DMS153 treated with DMSO at 0.1 percent for 48 hours (cell line): ENCODE data around the gene LEUTX.
"Not testable (repeated sequence)": the region's sequence is repeated elsewhere in the genome, so short reads cannot be mapped to it uniquely, and the experiment has no call there.

Source experiments
- DNase-seq: peaks from one replicate; lab custom pipeline; 2025; ENCODE audit not compliant: unreplicated experiment; lab: John Stamatoyannopoulos, UW

Gene LEUTX

GRCh38 chr19:39768786-39769185 is 9.9 kb upstream of the LEUTX start:
- no peak for DNase-seq

GRCh38 chr19:39780894-39781293 is 2.2 kb downstream of the LEUTX start:
- no peak for DNase-seq

DNA sequence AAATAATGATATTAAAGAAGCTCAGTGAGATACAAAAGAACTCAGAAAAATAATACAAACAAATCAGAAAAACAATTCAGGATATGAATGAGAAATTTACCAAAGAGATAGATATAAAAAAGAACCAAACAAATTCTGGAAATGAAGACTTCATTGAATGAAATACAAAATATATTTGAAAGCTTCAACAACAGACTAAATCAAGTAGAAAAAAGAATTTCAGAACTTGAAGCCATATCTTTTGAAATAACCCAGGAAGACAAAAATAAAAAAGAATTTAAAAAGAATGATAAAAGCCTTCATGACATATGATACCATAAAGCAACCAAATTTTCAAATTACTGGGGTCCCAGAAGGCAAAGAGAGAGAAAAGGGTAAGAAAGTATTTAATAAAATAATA is 9.6 kb downstream of the LEUTX start:
- DNase-seq: no peak

- DNase-seq: peak; percentile 66
Observed at GRCh38 chr19:39792999-39793546, 14.4 kb downstream of the LEUTX start.

DNA sequence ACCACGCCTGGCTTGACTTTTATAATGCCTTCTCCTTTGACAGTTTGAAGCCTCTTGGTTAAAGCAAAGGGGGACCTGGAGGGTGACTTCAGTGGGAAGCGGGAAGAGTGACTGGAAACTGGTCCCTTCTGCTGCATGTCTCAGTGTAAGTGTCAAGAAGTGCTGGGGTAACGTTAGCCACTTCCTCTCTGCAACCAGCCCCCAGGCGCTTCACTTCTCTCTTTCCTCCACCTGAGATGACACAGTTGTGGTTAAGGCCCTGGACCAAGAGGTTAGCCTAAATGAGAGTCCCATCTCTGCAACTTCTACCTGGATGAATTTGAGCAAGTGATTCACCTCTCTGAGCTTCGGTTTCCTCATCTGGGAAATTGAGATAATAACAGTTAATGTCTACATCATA is 16.3 kb downstream of the LEUTX start:
- DNase-seq: no peak

- DNase-seq: no peak
Observed at GRCh38 chr19:39796000-39796498, 17.4 kb downstream of the LEUTX start.

DNA sequence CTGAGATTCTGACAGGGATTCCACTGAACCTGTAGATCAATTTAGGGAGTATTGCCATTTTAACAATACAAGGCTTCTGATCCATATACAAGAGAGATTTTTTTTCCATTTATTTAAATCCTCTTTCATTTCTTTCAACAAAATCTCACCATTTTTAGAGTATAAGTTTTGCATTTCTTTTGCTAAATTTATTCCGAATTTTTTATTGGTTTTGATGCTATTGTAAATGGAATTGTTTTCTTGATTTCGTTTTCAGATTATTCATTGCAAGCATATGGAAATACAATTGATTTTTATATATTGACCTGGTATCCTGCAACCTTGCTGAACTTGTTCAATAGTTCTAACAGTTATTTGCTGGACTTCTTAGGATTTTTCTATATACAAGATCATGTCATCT is 18.4 kb downstream of the LEUTX start:
- DNase-seq: no peak

DNA sequence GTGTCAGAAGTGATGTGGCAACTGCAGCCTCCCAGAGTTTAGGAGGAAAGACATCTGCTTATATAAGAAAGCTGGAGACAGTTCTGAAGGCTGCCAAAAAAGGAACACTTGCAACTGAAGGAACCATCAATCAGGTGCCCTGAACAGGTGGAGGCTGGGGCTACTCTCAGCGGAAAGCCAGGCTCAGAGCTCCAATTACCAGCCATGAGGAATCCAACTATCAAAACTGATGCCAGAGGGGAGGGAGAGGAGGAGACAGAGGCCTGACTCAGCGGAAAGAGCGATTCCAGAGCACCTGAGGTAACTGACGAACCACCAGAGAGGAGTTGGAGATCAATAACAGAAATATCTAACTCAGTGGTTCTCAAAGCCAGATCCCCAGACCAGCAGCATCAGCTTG is 24.3 kb downstream of the LEUTX start:
- DNase-seq: no peak

DNA sequence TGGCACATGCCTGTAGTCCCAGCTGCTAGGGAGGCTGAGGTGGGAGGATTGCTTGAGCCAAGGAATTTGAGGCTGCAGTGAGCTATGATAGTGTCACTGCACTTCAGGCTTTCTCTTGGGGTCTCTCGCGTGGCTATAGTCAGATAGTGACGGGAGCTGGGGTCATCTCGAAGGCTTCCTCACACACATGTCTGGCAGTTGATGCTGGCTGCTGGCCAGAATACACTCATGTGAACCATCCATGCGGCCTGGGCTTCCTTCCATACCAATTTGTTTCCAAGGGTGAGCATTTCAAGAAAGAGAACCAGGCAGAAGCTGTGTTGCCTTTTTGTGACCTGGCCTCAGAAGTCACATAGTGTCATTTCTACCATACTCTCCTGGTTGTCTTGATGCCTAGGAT is 26.4 kb downstream of the LEUTX start:
- no peak for DNase-seq

DNA sequence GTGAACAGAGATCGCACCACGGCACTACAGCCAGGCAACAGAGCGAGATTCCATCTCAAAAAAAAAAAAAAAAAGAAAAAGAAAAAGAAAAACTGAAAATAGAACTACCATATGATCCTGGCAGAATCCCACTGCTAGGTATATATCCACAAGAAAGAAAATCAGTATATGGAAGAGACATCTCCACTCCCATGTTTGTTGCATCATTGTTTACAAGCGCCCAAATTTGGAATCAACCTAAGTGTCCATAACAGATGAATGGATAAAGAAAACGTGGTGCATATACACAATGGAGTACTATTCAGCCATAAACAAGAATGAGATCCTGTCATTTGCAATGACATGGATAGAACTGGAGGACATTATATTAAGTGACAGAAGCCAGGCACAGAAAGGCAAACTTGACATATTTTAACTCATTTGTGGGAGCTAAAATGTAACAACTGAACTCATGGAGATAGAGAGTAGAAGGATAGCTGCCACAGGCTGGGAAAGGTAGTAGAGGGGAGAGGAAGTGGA is 29.3 kb downstream of the LEUTX start:
- no peak for DNase-seq

- DNase-seq: not testable (repeated sequence)
Observed at GRCh38 chr19:39808688-39809087, 30.0 kb downstream of the LEUTX start.

GRCh38 chr19:39809368-39809767 is 30.7 kb downstream of the LEUTX start:
- DNase-seq: no peak

DNA sequence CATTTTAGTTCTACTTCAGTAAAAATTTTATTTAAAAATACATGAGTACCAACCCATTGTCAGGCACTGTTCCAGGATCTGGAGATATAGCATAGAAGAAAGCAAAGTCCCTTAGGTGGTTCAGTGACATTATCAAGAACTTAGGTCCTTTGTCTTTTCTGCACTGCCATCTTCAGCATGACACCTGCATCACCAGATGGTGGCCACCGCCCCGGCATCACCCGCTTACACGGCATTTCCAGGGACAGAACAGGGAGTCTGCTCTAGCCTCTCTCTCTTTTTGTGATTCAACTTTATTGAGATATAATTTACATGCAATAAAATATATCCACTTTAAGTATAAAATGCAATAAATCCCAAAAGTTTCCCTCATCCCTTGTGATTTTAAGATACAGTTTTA is 31.8 kb downstream of the LEUTX start:
- DNase-seq: no peak

DNA sequence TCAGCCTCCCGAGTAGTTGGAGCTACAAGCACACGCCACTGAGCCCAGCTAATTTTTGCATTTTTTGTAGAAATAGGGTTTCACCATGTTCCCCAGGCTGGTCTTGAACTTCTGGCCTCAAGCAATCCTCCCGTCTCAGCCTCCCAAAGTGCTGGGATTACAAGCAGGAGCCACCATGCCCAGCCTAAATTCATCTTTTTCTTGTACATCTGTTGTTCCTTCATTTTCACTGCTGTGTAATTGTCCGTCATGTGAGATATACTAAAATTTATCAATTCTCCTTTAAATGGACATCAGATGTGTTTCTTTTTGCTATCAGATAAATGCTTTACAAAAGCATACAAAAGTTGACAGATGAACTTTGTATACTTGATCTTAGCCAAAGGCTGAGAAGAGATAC is 32.4 kb downstream of the LEUTX start:
- DNase-seq: no peak

DNA sequence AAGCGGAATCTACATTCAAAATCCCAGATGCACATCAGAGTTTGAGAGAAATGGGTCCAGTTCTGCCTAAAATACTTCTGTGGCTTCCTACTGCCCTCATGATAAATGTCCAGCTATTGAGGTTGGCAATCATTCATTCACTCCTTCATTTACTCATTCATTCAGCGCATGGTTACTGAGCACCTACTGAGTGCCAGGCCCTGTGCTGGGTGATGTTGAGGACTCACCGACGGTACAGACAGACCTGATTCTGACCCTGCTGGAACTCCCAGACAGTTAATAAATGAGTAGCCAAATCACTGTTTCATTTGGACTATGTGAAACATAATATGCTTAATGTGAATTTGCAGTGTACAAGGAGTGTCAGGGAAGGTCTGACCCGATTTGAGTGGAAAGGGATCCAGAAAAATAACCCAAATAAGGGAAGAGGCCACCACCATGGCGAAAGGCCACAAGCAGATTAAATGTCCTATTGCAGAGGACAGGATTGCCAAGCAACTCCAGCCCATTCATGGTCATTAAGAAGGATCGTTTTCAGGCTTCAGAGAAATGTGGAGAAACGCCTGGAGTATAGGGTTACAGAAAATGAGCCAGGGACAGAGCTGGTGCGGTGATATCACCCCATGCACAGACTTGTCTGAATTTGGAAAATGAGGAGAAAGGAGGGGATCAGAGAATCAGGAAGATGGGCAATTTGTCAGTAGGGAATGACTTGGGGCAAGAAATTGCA is 34.8 kb downstream of the LEUTX start:
- DNase-seq: no peak

GRCh38 chr19:39814111-39814510 is 35.5 kb downstream of the LEUTX start:
- not testable (repeated sequence) for DNase-seq

DNA sequence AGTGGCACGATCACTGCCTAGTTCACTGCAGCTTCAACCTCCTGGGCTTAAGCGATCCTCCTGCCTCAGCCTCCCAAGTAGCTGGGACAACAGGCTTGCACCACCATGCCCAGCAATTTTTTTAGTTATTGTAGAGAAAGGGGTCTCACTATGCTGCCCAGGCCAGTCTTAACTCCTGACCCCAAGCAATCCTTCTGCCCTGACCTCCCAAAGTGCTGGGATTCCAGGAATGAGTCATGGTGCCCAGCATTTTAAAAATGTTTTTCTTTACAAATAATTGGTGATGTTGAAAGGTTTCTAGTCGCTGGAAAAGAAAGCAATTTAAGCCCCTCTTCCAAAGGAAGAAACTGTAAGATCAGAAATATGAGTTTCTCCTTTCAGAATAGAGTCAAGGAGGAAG is 35.9 kb downstream of the LEUTX start:
- DNase-seq: no peak

- no peak for DNase-seq
Observed at GRCh38 chr19:39816287-39817048, 37.8 kb downstream of the LEUTX start.

DNA sequence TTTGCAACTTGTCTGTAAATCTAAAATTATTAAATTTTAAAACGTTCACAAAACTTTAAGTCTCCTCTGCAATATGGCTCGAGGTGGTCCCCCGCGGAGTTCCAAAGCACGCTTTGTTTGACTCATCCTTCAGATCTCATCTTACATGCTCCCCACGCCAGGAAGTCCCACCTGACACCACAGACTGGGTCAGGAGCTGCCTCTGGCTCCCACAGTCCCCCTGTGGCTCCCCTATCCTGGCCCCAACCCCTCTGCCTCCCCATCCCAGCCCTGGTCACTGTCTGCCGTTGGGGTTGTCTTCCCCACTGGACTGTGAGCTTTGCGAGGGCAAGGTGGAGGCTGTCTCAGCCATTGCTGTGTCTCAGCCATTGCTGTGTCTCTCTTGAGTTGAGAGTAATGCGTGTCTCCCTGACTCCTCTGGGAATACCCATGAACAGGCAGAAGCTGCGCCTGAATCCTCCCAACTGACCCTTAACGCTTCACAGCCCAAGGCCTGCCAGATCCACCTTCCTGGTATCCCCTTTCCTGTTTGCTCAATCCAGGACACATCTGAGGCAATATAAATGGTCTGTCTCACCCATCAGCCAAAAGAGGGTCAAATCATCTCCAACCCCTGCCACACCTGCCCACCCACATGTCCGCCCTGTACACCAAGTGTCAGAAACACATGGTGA is 39.4 kb downstream of the LEUTX start:
- no peak for DNase-seq

DNA sequence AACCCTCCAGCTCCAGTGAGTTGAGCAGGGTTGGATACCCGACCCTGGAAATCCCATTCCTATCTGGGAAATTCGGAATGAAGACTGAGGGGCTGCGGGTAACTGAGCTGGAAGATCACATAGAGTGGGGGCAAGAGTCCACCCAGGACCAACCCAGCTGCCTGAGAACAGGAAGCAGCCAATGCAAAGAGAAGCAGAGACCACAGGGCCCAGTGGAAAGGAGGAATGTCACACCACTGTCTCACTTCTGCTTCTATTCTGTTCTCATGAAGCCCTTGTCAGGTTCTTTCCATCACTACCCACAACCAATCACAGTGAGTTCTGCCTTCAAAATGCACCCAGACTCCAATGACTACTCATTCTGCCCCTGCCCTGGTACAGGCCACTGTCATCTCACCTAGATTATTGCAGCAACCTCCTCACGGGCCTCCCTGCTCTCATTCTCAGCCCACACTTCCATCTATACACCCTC is 40.0 kb downstream of the LEUTX start:
- no peak for DNase-seq

DNA sequence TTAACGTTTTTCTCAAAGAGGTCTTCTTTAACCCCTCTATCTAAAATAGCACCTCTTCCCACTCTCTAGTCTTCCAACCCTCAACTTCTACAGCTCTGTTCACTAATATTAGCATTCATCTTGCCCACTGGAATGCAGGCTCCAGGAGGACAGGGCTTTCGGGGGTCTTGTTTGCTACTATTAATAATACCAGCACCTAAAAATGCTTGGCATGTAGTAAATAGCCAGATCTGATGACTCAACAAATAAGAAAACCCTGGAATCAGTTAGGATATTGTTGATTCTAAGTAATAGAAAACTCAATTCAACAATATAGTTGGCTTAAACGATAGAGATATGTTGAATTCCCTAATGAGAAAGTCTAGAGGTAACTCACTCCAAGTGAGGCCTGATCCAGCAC is 41.1 kb downstream of the LEUTX start:
- no peak for DNase-seq
